Adipose tissue (tissue), 3 donors: ENCODE data around the gene ABI3BP. TPM values are rescaled to one million over a fixed set of nuclear protein-coding genes. Genes with fewer than 3 reads are reported as not detected.

ENCODE experiments used
- H3K27ac ChIP-seq: one replicate; pipeline ENCODE4 v1.5.1; 2013; ENCODE audit warnings: low read depth, low read length
- WGBS, 3 donors: extraction: QIAGEN DNeasy Blood & Tissue Kit; methylation state at CpG; one replicate each; pipeline ENCODE4 v1.1.7; 2013; 5-methylcytosine and 5-hydroxymethylcytosine counted together
- polyA plus RNA-seq, 3 donors: library from polyadenylated mRNA; stranded (reverse); fragments of 200-250 nt; gene quantifications; one replicate each; pipeline ENCODE4 v1.2.3, GENCODE V29; 2013
- donor health status: healthy with polysubstance abuse.
- donor health status: Bipolar disorder and iron deficiency.
- donor health status: healthy.

Gene ABI3BP
- polyA plus RNA-seq, 3 donors: 2.4 to 16.4 (median 16.1) TPM

GRCh38 chr3:100865442-100865841 is 127.8 kb downstream of the ABI3BP start:
- WGBS, 3 donors: 28 to 54% (median 46%) methylated on average over 1 of the region's 1 CpG
- no peak overlapping the region for H3K27ac ChIP-seq

GRCh38 chr3:100864471-100865250 is 128.6 kb downstream of the ABI3BP start:
- WGBS, 3 donors: 41 to 60% (median 42%) methylated on average over 2 of the region's 2 CpGs
- no peak overlapping the region for H3K27ac ChIP-seq

GRCh38 chr3:100857863-100858262 is 135.4 kb downstream of the ABI3BP start:
- no peak overlapping the region for H3K27ac ChIP-seq
- 91 to 97% (median 95%) methylated on average over 2 of the region's 2 CpGs for WGBS, 3 donors

GRCh38 chr3:100856821-100857220 is 136.4 kb downstream of the ABI3BP start:
- 93 to 96% (median 94%) methylated on average over 1 of the region's 1 CpG for WGBS, 3 donors
- no peak overlapping the region for H3K27ac ChIP-seq

GRCh38 chr3:100852840-100853239 is 140.4 kb downstream of the ABI3BP start:
- H3K27ac ChIP-seq: no peak overlapping the region
- 55 to 81% (median 61%) methylated on average over 3 of the region's 3 CpGs for WGBS, 3 donors

GRCh38 chr3:100850701-100851100 is 142.5 kb downstream of the ABI3BP start:
- WGBS, 3 donors: 63 to 77% (median 74%) methylated on average over 2 of the region's 2 CpGs
- no peak overlapping the region for H3K27ac ChIP-seq

GRCh38 chr3:100850156-100850555 is 143.1 kb downstream of the ABI3BP start:
- WGBS, 3 donors: 62 to 74% (median 72%) methylated on average over 3 of the region's 3 CpGs
- H3K27ac ChIP-seq: no peak overlapping the region

GRCh38 chr3:100844063-100844936 is 148.9 kb downstream of the ABI3BP start:
- no peak overlapping the region for H3K27ac ChIP-seq
- WGBS, 3 donors: 65 to 81% (median 80%) methylated on average over 8 of the region's 8 CpGs

GRCh38 chr3:100838157-100838556 is 155.1 kb downstream of the ABI3BP start:
- WGBS, 3 donors: 50 to 71% (median 60%) methylated on average over 2 of the region's 2 CpGs

GRCh38 chr3:100836661-100837060 is 156.6 kb downstream of the ABI3BP start:
- 94 to 98% (median 95%) methylated on average over 1 of the region's 1 CpG for WGBS, 3 donors

More at GRCh38 chr3:100838157-100838556, 155.1 kb downstream of the ABI3BP start:
- no peak overlapping the region for H3K27ac ChIP-seq

GRCh38 chr3:100834332-100834731 is 158.9 kb downstream of the ABI3BP start:
- H3K27ac ChIP-seq: no peak overlapping the region
- WGBS, 3 donors: 83 to 93% (median 86%) methylated on average over 5 of the region's 5 CpGs

More at GRCh38 chr3:100836661-100837060, 156.6 kb downstream of the ABI3BP start:
- no peak overlapping the region for H3K27ac ChIP-seq

- 35 to 71% (median 60%) methylated on average over 3 of the region's 3 CpGs for WGBS, 3 donors
- no peak overlapping the region for H3K27ac ChIP-seq
These were observed 159.7 kb downstream of the ABI3BP start for GRCh38 chr3:100833483-100833882.

GRCh38 chr3:100831629-100832028 is 161.6 kb downstream of the ABI3BP start:
- WGBS, 3 donors: 50 to 69% (median 63%) methylated on average over 2 of the region's 2 CpGs

GRCh38 chr3:100830931-100831330 is 162.3 kb downstream of the ABI3BP start:
- no peak overlapping the region for H3K27ac ChIP-seq

More at GRCh38 chr3:100831629-100832028, 161.6 kb downstream of the ABI3BP start:
- H3K27ac ChIP-seq: no peak overlapping the region

- H3K27ac ChIP-seq: no peak overlapping the region
- WGBS, 3 donors: 37 to 49% (median 39%) methylated on average over 3 of the region's 3 CpGs
These were observed 167.6 kb downstream of the ABI3BP start for GRCh38 chr3:100825574-100825973.

GRCh38 chr3:100815583-100815982 is 177.6 kb downstream of the ABI3BP start:
- WGBS, 3 donors: 78 to 92% (median 89%) methylated on average over 3 of the region's 3 CpGs

GRCh38 chr3:100813828-100814227 is 179.4 kb downstream of the ABI3BP start:
- no peak overlapping the region for H3K27ac ChIP-seq
- 77 to 93% (median 90%) methylated on average over 2 of the region's 2 CpGs for WGBS, 3 donors

More at GRCh38 chr3:100815583-100815982, 177.6 kb downstream of the ABI3BP start:
- no peak overlapping the region for H3K27ac ChIP-seq

GRCh38 chr3:100811779-100812507 is 181.3 kb downstream of the ABI3BP start:
- no peak overlapping the region for H3K27ac ChIP-seq
- 71 to 84% (median 83%) methylated on average over 6 of the region's 6 CpGs for WGBS, 3 donors

GRCh38 chr3:100810671-100811070 is 182.6 kb downstream of the ABI3BP start:
- no peak overlapping the region for H3K27ac ChIP-seq
- WGBS, 3 donors: 87 to 90% (median 89%) methylated on average over 1 of the region's 1 CpG
